ENCODE measurements around the gene COA3.
"Not testable (repeated sequence)": the region's sequence is repeated elsewhere in the genome, so short reads cannot be mapped to it uniquely, and the experiment has no call there.

COA3 gene

DNA sequence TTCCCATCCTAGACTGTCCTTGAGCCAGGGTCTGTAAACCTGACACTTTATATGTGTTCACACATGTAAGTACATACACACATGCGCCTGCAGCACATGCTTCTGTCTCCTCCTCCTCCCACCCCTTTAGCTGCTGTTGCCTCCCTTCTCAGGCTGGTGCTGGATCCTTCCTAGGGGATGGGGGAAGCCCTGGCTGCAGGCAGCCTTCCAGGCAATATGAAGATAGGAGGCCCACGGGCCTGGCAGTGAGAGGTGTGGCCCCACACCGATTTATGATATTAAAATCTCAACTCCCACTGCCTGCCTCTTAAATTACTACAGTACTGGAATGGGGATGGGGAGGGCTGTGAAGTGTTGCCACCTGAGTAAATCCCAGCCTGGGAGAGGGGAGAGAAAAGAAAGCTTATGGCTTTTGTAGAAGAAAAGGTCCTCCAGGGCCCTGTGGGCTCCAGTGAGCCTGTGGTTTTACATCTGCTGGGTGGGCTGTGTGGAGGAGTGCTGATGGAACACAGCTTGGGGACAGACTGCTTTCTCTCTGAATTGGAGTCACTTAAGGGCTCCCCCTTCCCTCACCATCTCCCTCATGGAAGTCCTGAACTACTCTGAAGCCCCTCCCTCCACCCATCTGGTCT, 19.1 kb downstream of the COA3 start:
- TF ChIP-seq, protein P1, sequence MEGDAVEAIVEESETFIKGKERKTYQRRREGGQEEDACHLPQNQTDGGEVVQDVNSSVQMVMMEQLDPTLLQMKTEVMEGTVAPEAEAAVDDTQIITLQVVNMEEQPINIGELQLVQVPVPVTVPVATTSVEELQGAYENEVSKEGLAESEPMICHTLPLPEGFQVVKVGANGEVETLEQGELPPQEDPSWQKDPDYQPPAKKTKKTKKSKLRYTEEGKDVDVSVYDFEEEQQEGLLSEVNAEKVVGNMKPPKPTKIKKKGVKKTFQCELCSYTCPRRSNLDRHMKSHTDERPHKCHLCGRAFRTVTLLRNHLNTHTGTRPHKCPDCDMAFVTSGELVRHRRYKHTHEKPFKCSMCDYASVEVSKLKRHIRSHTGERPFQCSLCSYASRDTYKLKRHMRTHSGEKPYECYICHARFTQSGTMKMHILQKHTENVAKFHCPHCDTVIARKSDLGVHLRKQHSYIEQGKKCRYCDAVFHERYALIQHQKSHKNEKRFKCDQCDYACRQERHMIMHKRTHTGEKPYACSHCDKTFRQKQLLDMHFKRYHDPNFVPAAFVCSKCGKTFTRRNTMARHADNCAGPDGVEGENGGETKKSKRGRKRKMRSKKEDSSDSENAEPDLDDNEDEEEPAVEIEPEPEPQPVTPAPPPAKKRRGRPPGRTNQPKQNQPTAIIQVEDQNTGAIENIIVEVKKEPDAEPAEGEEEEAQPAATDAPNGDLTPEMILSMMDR (IDR thresholded peaks at IDR 0.05; ENCODE audit: low read depth, low read length): no peak
- H3K4me3 ChIP-seq (replicated peaks in 1 of 2; ENCODE audit: low read depth in 2 of 2, low read length in 2 of 2): no peak overlapping the region
- no peak for DNase-seq (ENCODE audit: low read depth in 2 of 2)

DNA sequence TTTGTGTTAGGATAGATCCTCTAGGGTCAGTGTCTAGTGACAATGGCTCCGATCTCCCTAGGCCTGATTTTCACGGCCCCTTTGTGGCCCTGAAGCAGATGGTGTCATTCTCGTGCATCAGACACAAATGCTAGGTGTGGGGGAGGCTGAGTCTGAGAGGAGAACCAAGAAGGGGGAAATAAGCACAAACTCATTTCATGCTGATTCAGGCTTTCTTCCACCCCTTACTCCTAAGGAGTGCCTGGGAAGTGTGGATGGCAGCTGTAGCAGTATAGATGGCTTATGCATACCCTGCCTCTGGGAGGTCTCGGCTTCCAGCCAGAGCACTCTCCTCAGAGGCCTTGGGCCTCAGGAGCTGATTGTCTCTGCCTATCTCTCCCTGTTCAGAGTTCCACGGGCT, 19.9 kb downstream of the COA3 start:
- no peak for DNase-seq (ENCODE audit: low read depth in 2 of 2)
- TF ChIP-seq, protein P1 (IDR thresholded peaks at IDR 0.05; ENCODE audit: low read depth, low read length): no peak
- no peak overlapping the region for H3K4me3 ChIP-seq (replicated peaks in 1 of 2; ENCODE audit: low read depth in 2 of 2, low read length in 2 of 2)

DNA sequence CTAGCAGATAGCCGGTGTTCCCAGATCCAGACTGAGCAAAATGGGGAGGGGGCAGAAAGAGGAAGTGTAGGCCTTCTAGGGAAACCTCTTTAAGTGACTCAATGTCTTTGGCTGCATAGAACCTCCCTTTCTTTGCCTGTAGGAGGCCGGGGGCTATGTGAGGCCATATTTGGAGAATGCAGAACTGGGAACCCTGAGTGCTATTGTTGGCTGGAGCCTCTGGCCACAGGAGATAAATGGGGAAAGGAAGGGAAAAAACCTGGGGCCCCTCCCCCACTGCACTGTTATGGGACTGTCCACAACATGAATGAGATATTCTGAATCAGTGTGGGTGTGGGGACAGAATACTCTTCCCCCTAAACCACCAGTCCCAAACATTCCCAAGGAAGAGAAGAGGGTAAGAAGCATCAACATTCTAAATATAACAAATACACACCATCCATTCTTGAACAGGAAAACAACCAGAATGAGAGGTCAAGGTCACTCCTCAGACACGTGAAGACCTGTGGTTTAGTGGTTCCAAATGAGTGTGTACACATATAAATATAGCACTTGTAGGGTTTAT, 22.9 kb downstream of the COA3 start:
- TF ChIP-seq, protein P1 (IDR thresholded peaks at IDR 0.05; ENCODE audit: low read depth, low read length): peak; percentile 32

DNA sequence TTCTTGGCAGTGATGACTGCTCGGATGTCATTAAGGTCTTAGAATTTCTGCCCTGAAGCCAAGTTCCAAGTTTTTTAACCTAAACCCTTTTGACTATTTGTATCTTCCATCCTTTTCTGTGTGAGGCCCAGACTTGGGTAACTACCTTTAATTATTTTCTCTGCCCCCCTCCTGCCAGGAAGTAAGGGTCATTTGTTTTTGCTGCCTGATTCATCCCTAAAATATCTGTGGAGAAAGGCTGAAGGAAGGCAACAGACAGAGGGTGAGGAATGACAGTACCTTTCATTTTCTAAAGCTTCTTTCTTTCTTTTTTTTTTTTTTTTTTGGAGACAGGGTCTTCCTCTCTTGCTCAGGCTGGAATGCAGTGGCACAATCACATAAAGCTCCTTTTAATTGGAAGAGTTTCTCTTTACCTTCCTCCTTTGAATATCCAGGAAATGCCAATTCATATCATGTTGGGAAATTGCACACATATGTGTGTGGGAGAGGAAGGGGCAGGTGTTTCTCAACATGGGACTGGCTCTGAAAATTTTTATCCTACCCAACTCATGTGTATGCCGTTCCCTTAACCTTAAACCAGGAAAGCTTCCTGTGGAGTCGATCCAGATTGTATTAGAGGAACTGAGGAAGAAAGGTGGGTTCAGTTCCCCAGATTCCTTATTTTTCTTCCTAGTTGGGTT, 24.3 kb downstream of the COA3 start:
- TF ChIP-seq, protein P1 (IDR thresholded peaks at IDR 0.05; ENCODE audit: low read depth, low read length): no peak
- H3K4me3 ChIP-seq (replicated peaks in 1 of 2; ENCODE audit: low read depth in 2 of 2, low read length in 2 of 2): peak overlapping the region; percentile 72 to 92
- peak in 1 of 2 donors; percentile 78 for DNase-seq (ENCODE audit: low read depth in 2 of 2)

More for the DNA sequence above, 22.9 kb downstream of the COA3 start:
- peak in 1 of 2 donors; percentile 85 for DNase-seq (ENCODE audit: low read depth in 2 of 2)
- no peak overlapping the region for H3K4me3 ChIP-seq (replicated peaks in 1 of 2; ENCODE audit: low read depth in 2 of 2, low read length in 2 of 2)

DNA sequence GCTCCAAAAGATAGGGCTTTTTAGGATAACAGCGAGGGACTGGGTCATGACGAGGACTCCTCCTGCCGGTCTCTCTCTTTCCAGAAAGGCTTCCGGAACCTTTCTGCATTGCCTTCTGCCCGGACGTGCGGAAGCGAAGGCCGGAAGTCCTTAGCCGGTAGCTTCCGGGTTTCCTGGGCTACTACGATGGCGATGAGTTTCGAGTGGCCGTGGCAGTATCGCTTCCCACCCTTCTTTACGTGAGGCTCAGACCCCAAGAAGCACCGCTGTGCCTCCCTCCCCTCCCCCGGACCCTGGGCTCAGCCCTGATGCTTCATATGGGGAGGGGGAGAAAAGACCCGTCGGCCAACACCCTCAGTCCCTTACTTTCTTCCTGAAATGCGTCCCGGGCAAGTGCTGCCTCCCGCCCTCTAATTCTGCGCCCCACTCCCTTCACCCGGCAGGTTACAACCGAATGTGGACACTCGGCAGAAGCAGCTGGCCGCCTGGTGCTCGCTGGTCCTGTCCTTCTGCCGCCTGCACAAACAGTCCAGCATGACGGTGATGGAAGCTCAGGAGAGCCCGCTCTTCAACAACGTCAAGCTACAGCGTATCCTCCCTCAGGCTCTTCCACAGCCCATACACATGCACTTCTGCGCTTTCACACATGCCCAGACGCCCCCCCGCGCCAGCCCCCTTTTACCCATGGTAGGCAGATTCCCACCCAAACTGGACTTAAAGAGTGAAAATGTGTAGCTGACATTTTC, 25.0 kb downstream of the COA3 start, which contains the start of gene VPS25:
VPS25 (plus strand) TSS at position 160 of the 746 bp plus-strand sequence; CDS start at position 187, 27 bp downstream.
- DNase-seq (ENCODE audit: low read depth in 2 of 2): peak; percentile 89 to 92
- TF ChIP-seq, protein P1 (IDR thresholded peaks at IDR 0.05; ENCODE audit: low read depth, low read length): peak; percentile 25

DNA sequence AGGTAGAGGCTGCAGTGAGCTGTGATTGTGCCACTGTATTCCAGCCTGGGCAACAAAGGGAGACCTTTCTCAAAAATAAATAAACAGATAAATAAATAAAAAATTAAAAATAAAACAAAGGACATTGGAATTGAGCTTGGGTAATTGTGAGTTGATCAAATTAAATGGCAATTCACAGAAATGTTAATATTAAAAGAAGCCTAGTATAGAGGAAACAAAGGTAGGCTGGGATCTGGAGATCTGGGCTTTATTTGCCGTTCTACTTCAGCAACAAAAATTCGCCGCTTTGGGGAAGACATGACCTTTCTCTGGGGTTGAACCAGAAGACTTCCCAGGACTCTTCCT, 25.6 kb downstream of the COA3 start:
- TF ChIP-seq, protein P1 (IDR thresholded peaks at IDR 0.05; ENCODE audit: low read depth, low read length): no peak
- DNase-seq (ENCODE audit: low read depth in 2 of 2): no peak

More for the DNA sequence above, 25.0 kb downstream of the COA3 start, which contains the start of gene VPS25:
- H3K4me3 ChIP-seq (replicated peaks in 1 of 2; ENCODE audit: low read depth in 2 of 2, low read length in 2 of 2): peak within 1 kb of the TSS; percentile 72 to 92

DNA sequence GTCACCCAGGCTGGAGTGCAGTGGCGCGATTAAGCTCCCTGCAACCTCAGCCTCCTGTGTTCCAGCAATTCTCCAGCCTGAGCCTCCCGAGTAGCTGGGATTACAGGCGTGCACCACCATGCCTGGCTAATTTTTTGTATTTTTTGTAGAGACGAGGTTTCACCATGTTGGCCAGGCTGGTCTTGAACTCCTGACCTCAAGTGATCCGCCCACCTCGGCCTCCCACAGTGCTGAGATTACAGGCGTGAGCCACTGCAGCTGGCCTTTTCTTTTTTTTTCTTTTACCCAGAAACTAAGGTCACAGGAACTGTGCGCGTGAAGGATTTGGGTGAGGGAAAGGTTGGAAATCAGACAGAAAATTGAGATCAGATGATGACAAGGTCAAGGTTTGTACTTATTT, 28.5 kb downstream of the COA3 start:
- H3K4me3 ChIP-seq (replicated peaks in 1 of 2; ENCODE audit: low read depth in 2 of 2, low read length in 2 of 2); DNase-seq (ENCODE audit: low read depth in 2 of 2): not testable (repeated sequence)

More for the DNA sequence above, 25.6 kb downstream of the COA3 start:
- peak overlapping the region; percentile 72 to 92 for H3K4me3 ChIP-seq (replicated peaks in 1 of 2; ENCODE audit: low read depth in 2 of 2, low read length in 2 of 2)

DNA sequence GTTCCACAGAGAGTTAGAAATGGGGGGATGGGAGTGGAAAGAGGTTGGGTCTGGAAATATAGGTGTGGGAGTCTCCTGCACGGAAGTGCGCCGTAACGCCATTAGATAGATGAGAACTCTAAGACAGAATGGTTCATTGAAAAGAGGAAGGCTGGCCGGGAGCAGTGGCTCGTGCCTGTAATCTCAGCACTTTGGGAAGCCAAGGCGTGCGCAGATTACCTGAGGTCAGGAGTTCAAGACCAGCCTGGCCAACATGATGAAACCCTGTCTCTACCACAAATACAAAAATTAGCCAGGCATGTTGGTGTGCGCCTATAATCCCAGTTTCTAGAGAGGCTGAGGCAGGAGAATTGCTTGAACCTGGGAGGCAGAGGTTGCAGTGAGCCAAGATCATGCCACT, 30.5 kb downstream of the COA3 start:
- H3K4me3 ChIP-seq (replicated peaks in 1 of 2; ENCODE audit: low read depth in 2 of 2, low read length in 2 of 2); DNase-seq (ENCODE audit: low read depth in 2 of 2): not testable (repeated sequence)
